CD4-positive, alpha-beta T cell treated with Interleukin-10 for 1 hour (primary cell): ENCODE data around the gene ASIC3.

Source experiments
- DNase-seq: peaks from one replicate; pipeline ENCODE4 v3.0.0-alpha.2; 2020

ASIC3 gene

DNA sequence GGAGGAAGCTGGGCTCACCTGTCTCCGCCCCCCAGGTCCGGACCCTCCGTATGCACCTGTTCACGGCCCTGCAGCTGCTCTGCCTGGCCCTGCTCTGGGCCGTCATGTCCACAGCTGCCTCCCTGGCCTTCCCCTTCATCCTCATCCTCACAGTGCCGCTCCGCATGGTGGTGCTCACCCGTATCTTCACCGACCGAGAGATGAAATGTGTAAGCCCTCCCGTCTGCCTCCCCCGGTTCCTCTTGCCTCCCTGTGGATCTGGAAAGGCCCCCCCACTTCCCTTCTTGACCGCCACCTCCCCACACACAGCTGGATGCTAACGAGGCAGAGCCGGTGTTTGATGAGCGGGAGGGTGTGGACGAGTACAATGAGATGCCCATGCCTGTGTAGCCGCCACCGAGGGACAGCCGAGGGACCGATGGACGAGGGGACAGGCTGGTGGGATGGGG, 27.7 kb downstream of the ASIC3 start:
- DNase-seq, result no peak

DNA sequence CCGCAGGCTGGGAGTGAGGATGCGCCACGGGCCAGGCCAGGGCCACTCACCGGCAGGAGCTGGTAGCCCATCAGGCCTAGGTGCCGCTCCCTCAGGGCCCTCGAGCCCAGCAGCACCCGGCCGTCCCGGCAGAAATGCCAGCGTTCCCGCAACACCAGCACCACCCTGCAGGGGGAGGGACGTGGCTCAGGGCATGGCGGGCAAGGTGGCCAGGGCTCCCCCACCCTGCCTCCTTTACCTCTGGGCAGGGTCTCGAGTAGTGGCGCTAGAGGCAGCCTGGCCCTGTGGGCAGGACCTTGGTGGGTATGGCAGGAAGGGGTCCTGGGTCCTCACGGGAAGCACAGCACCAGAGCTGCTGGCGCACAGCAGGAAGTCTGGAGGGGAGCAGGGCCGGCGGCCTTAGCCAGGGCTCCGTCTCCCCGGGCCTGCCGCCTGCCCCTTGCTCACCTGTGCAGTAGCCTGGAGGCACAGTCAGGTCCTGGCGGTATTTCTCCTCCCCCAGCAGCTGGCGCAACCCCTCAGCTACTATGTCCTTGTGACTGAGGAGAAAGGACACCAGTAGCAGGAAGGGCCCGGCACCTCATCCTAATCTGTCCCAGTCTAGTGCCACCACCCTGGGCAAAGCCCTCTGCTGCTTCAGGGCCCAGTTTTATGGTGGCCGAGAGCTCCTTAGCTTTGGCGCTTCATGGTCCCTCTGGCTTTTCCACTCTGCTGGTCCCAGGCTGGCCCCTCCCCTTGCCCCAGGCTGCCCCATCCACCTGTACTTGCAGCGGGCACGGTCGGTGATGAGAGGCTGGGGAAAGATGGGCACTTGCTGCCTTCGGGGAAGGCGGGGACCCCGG, 28.8 kb downstream of the ASIC3 start:
- DNase-seq, result no peak

DNA sequence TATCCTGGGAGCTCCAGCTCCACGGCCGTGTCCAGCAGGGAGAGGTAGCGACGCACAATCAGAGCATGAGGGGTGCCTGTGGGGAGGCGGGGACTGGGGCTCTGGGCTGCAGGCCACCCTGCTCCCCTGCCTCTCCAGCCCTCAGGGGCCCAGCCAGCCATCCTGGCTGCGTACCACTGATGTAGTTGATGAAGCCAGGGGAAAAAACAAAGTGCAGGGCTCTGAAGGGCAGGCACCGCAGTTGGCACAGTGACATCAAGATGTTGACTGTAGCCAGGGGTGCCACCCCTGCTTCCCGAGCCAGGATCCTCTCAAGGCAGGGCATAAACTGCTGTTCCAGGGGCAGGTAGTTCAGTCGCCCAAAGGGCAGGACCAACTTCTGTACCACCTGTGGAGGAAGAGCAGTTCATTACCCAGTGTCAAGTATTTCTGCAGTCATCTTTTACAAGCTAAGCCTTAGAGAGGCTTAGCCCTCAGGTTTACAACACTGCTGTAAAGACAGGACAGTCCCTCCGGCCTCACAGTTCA, 29.4 kb downstream of the ASIC3 start:
- DNase-seq, result no peak

DNA sequence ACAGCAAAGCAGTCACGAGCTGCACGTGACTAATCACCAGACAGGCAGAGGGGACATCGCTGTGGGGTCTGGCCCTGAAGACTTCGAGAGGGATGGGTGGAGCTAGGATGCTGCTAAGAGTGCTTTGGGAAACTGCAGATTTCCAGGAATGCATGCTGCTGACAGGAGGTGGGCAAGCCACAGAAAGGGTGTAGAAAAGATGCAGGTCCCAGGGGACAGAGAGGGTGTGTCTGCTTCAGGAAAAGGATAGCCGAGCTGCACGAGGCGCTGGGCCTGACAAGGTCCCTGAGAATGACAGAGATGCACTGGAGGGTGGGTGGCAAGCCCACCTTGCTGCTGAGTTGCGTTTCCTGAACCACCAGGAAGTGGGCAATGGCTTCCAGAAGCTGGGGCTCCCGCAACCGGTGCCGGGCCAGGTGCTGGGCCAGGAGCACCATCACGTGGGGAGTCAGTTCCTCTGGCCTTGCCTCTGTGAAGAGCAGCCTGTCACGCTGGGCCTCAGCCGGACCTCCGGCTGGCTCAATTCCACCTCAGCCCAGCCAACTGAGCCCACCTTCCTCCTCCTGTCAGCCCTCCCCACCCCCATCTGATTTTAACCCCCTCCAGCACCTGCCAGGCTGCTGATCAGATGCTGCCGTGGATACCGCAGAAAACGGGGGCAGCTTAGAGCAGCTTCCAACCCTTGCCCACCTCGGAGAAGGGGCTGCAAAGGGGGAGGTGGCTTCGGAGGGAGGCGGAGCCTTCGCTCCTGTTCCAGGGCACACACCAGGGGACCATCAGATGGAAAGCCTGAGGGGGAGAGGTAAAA, 30.1 kb downstream of the ASIC3 start:
- DNase-seq, result no peak

DNA sequence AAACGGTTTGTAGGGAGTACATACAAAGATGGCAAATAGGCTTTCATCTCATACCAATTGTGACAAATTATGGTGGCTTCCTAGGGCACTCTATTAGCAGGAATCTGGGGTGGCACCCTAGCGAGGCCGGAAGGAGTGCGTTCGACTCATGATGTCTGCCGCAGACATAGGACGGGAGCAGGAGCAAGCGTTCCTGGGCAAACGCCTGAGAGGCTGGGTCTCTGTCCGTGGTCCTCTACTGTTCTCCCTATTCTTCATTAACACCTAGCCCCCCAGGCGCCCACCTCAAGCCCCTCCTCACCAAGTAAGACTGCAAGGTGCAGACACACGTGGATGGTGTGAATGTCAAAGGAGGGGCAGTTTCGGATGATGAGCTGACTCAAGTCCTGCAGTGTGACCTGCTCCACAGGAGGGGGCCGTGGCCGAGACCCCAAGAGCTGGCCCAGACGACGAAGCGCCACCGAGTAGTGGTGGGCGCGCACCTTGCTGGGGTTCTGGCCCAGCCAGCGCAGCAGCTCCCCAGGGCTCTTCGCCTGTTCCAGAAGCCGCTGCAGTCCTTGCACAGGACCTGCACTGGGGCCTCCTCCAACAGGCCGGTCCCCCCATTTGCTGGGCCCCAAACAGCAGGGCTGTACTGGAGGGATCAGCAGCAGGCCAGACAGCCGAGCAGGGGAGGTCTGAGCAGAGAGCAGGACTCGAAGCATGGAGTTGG, 31.0 kb downstream of the ASIC3 start:
- DNase-seq, result no peak

DNA sequence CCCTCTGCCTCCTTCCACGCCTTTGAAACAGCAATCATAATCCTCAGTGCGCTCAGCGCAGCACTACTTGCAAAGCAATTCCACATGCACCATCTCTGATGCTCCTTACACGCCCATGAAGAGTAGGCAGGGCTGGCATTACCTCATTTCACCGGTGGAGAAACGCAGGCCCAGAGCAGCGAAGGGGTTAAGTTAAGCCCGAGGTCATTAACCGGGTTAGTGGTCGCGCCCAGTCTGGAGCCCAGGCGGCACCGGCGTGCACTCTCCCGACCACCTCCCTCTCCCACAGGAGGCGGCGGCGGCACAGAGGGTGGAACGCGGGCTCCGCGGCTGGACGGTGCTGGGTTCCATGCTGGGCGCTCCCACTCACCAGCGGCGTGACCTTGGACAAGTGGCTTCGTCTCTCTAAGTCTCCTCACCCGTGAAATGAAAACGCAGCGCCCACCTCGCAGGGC, 31.8 kb downstream of the ASIC3 start:
- DNase-seq, result no peak

DNA sequence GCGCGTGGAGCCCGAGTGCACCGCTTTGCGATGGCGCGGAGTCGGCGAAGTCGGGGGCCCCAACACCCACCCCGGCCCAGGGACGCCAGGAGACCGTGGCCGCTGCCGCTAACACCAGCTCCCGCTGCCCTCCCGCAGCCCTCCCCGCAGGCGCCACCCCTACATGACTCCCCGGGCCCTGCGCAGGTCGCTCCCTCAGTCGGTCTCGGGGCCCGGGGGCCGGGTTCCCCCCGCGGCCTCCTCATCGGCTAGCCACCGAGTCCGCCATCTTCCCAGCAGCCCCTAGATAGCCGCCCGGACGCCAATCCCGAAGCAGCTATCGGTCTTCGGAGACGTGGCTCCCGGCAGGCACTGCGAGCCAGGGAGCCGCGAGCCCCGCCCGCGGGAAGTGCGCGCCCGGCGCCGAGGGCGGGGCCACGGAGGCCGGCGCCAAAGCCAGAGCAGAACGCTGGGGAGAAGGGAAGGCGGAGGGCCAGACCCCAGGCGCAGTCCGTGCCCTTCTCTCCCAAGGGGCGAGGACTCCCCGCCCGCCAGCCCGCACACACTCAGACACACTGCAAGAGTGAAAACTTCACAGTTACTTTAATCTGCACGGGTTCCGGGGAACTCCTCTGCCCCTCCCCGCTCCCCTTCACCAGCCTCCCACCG, 32.3 kb downstream of the ASIC3 start, which contains the start of gene FASTK:
FASTK (minus strand) TSS at position 288 of the 648 bp plus-strand sequence; CDS start at position 245, 43 bp downstream.
- DNase-seq, result peak; percentile 91

DNA sequence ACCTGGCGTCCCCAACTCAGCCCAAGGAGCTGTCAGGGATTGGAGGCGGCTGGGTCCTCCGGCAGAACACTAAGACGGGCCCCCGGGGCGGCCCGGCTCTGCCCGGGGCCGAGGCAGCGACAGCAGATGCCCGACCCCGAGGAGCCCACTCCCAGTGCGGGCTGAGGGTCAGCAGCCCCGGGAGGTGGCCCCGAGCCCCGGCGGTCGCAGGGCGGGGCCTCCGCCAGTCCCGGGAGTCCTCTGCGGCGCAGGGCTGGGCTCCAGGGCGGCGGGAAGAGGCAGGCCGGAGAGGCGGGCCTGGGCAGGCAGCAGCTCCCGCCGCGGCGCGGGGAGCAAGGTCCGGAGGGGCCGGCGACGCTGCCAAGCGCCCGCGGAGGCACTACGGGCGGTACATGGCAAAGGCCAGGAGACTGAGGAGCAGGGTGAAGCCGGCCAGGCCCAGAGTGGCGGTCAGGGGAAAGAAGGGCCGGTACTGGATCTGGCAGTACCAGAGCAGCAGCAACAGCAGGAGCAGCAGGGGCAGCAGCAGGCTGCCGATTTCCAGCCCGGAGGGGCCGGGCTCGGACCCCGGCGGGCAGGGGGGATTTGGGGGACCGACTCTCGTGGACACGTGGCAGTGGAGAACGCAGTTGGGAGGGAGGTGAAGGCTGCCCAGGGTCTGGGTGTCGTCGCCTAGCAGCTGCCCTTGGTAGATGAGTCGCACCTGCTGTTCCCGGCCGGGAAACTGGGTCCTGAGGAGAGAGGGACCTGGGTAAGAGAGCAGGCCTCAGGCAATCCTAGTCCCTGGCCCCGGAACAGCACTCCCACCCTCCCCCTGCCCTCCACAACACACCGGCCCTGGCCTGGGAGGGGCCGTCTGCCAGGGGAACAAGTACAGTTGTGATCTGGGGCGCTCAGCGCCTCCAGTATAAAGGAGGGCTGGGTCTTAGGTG, 33.1 kb downstream of the ASIC3 start:
- DNase-seq, result no peak

DNA sequence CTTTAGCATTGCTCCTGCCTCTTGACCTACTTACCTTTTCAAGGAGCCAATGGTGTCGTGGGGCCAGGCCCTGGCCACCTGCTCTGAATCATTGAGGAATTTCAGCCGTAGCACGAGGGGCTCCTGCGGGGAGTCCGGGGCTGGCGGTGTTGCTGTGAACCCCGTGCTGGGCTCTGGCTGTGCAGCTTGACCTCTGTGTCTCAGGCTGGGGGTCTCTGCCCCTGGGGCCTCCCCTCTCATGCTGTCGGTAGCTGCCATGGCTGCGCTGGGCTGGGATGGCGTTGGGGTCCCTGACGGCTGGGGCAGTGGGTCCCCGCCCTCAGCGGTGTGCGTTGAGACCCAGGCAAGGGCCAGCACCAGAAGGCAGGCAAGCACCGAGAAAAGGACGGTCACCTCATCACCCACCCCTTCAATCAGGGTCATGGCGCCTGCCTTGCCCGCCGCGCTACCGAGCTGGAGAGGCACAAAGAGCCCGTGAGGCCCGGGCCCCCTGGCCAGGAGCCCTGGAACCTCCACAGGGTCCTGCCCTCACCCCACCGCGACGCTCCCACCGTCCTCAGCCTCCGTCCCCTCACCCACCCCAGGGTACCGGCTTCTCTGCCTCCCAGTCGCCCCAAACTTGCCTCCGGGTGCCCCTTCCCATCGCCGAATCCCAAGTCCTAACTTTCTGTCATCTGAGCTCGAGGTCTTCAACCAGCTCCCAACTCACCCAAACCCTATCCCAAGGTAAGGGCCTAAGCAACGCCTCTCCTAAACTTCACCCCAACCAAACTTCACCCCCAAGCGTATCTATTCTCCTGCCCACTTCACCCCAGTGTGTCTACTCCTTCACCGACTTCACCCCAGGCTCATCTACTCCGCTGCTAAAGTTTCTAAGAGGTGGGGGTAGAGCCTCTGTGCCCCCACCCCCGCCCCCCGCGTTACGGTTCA, 34.1 kb downstream of the ASIC3 start:
- DNase-seq, result no peak

DNA sequence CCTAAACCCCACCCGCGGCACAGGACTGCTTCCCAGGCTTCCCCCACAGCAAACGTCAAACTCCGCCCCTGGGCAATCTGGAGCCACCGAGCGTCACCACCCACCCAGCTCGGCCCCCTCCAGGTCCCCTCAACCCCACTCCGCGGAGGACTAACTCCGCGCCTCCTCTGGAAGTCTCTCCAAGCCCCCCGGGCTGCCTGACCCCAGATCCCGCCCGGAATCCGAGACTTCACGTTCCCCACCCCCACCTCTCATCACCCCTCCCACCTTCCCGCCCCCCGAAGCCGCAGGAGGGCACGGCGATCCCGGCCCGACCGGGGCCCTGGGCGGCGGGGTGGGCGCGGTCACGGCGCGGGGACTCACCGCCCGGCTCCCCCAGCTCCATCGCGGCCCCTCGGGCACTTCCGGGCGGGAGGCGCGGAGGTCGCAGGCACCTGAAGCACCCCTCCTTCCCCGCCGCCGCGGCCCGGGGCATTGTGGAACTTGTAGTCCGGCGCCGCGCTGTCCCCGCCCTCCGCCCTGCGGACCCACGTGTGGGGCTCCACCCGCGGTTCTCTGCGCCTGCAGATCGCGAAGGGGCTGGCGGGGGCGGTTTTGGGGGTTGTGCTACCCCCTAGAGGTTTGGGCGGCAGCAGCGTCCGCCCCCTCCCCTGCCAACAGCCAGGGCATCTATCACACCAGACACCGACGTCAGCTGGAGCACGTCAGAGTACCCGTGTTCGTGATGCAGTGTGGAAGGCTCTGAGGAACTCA, 34.9 kb downstream of the ASIC3 start, which contains the start of gene TMUB1:
TMUB1 (minus strand) TSS at position 423 of the 753 bp plus-strand sequence. CDS start 930 bp downstream, outside the sequence.
- peak; percentile 91 for DNase-seq

DNA sequence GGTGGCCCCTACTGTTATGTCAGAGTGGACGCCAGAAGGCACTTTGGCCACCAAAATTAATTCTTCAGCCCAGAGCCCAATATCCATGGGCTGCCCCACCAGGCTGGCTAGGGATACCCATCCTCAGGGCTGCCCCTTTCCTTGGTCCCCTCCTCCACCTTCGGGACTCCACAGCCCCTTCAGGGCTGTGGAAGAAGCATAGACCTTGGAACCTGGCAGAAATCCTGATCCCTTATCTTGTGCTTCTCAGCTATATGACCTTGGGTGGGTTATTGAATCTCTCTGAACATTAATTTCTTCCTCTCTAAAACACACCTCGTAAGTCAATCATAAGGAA, 35.5 kb downstream of the ASIC3 start:
- no peak for DNase-seq

DNA sequence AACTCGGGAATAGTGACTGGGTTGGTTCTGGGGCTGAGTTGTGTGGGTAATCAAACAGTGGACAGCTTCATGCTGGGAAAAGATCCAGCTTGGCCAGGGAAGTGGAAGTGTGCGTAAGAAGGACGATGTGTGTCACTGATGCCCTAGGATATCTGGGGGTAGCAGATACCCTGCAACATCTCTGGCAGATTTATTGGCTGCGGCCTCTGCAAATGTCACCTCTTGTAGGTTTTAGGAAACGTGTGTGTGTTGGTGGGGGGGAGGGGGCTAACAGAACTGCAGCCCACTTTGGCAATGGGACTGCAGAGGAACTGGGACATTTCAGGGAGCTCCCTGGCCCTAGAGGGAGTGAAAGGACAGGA, 37.0 kb downstream of the ASIC3 start:
- no peak for DNase-seq

DNA sequence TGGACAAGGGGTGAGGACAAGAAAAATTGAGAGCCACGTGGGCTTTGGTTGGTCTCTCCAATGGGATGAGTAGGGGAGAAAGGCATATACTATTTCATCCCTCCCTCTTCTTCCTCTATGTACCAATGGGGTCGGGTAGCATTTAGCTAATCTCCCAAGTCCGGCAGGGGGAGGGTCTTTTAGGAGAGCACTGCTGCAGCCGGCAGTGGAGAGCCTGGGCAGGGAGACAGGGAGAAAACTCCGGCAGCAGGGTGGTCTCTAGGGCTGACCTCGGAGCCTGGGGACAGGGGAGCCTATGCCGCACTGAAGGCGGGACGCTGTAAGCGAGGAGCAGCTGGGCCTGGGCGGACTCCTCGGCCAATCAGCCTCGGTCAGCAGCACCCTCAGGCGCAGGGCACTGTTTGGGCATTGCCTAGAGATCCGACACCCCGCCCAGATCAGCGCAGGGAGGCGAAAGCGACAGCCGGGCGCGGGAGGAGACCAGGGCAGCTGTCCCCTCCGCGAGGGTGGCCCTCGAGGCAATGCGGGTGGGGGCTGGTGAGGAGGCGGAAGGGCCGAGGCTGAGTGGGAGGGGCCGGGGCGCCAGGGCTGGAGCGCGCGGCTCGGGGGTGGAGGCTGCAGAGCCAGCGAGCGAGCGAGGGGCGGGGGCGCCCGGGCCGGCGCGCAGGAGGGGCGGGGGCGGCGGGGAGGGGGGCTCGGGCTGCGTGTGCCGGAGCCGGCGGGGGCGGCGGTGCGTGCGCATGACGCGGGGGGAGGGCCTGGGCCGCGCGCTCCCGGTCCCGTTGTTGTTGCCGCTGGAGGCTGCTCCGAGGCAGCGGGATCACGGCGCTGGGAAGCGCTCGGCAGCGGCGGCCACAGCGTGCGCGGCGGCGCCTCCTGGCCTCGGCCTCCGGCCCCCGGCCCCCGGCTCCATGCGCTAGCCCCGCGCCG, 37.6 kb downstream of the ASIC3 start, which contains the start of gene AGAP3:
AGAP3 (plus strand) TSS at position 785 of the 930 bp plus-strand sequence. CDS start 267 bp downstream, outside the sequence.
- peak; percentile 59 for DNase-seq

DNA sequence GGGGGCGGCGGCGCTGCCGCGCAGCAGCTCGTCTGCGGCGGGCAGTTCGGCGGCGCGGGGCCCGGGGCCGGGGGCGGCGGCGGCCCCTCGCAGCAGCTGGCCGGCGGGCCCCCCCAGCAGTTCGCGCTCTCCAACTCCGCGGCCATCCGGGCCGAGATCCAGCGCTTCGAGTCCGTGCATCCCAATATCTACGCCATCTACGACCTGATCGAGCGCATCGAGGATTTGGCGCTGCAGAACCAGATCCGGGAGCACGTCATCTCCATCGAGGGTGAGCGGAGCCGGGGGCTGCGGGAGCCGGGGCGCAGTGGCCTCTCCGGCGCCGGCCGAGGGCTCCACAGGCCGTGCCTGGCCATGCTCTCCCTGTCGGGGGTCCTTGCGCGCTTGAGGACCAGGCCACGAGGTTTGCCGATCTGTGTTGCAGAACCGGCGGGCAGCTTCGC, 38.5 kb downstream of the ASIC3 start:
- no peak for DNase-seq

DNA sequence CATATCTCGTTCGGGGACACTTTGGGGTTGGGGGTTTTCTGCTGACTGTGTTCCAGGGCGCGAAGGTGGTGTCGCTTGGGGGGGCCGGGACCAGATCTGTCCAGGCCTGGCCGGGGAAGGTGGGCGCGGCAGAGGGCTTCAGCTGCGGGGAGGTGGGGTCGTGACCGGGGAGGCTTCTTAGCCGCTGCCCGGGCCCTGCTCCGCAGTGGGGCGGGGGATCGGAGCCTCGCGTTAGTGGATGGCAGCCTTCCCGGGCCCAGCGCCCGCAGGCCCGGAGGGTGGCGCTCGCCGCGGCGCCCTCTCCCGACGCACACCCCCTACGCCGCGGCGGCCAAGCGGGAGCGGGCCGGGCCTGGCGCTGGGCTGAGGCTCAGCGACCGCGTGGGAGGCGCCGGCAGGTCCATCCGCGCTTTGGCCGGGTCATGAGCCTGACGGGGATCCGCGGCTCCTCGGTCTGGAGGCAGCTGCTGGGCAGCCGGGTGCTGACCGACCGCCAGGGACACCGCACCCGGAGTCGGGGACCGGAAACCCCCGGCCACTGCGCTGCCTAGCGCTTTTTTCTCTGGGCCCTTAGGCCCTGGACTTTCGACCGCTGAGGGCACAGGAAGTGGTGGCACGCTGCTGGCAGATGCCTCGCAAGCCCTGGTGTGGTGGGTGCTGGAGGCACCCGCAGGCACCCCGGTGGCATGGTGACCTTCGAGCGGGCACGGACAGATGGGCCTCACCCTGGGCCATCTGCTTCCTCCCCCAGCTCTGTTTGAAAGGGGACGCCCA, 39.1 kb downstream of the ASIC3 start:
- peak; percentile 34 for DNase-seq

DNA sequence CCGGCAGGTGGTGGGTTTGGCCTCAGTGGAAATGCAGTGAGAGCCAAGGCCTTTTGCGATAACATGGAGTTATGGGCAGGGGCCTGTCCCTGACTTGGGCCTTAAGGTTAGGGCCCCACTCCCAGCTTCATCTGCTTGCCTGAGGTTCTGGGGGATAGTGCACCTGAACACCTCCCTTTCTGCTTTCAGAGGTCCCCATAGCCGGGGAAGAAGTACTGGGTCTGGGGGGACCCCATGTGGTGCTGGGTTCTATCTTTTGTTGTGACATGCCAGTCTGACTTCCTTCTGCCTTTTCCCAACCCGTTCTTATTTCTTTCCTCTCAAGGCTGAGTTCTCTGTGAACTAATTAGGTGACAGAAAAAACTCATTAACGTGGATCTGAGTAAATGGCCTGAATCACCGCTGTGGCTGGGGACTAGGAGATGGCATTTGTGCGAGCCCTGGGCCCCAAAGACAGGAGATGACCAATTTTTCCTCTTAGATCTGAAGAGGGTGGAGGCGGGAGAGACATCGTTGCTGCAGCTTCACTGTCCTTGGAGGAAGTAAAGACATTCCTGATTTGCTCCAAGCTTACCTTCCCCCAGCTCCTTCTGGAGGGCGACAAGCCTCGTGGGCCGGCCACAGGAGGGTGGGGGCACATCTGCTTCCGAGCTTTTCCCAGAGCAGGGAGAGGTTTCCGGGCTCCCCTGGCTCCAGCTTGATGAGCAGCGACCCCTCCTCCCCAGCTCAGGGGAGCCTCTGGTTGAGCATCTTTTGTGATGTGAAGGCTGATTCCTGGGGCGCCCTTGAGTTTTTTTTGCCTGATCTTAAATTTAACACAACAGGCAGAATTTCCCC, 39.9 kb downstream of the ASIC3 start:
- DNase-seq, result no peak
